Astrocyte (in vitro differentiated cells and primary cell): ENCODE data around the gene MCRS1. TPM values are rescaled to one million over a fixed set of nuclear protein-coding genes. Genes with fewer than 3 reads are reported as not detected.
A peak's percentile ranks its signal among the peaks of the same experiment; 100 is the strongest.

Source experiments
- DNase-seq: peaks from one replicate; pipeline ENCODE4 v3.0.0-alpha.2; 2010; ENCODE audit warnings: low read depth
- FAIRE-seq: peaks from 2 replicates; lab custom pipeline; 2011; peaks lifted over from hg19 to GRCh38; lab: Jason Lieb, UNC
- H2AFZ ChIP-seq: 2 replicates; pipeline ENCODE4 v1.6.0; 2012; ENCODE audit warnings: low read depth, low read length, inconsistent platforms
- H3K27ac ChIP-seq: 2 replicates; pipeline ENCODE4 v1.5.1; 2011; ENCODE audit warnings: low read depth, low read length, inconsistent platforms
- H3K27me3 ChIP-seq: 2 replicates; pipeline ENCODE4 v1.6.0; 2011; ENCODE audit warnings: low read length, inconsistent platforms; ENCODE audit not compliant: insufficient read depth
- H3K36me3 ChIP-seq: 2 replicates; pipeline ENCODE4 v1.5.1; 2011; ENCODE audit warnings: low read length, inconsistent platforms; ENCODE audit not compliant: insufficient read depth
- H3K4me1 ChIP-seq: 2 replicates; pipeline ENCODE4 v1.5.1; 2011; ENCODE audit warnings: low read length, inconsistent platforms; ENCODE audit not compliant: insufficient read depth
- H3K4me2 ChIP-seq: 2 replicates; pipeline ENCODE4 v1.6.0; 2012; ENCODE audit warnings: low read length, inconsistent platforms
- H3K4me3 ChIP-seq: 2 replicates; pipeline ENCODE4 v1.5.1; 2011; ENCODE audit warnings: low read depth, mild to moderate bottlenecking, low read length, inconsistent platforms; ENCODE audit not compliant: insufficient read depth
- H3K79me2 ChIP-seq: 2 replicates; pipeline ENCODE4 v1.6.0; 2012; ENCODE audit warnings: mild to moderate bottlenecking, low read length, inconsistent platforms; ENCODE audit not compliant: insufficient read depth
- H3K9ac ChIP-seq: 2 replicates; pipeline ENCODE4 v1.6.0; 2012; ENCODE audit warnings: mild to moderate bottlenecking, low read length, inconsistent platforms
- H3K9me3 ChIP-seq: 2 replicates; pipeline ENCODE4 v1.5.1; 2012; ENCODE audit warnings: low read depth, mild to moderate bottlenecking, low read length, inconsistent platforms; ENCODE audit not compliant: insufficient read depth
- H4K20me1 ChIP-seq: 2 replicates; pipeline ENCODE4 v1.6.0; 2012; ENCODE audit warnings: low read length, inconsistent platforms; ENCODE audit not compliant: insufficient read depth
- H3K27ac Mint-ChIP-seq: one replicate; pipeline ENCODE4 v1.8.0; 2021; ENCODE audit warnings: mild to moderate bottlenecking, mixed read lengths; ENCODE audit not compliant: unreplicated experiment
- H3K27me3 Mint-ChIP-seq: one replicate; pipeline ENCODE4 v1.8.0; 2021; ENCODE audit warnings: low read depth, mixed read lengths; ENCODE audit not compliant: unreplicated experiment
- H3K36me3 Mint-ChIP-seq: one replicate; pipeline ENCODE4 v1.8.0; 2021; ENCODE audit warnings: low read depth, mixed read lengths; ENCODE audit not compliant: unreplicated experiment
- H3K4me1 Mint-ChIP-seq: one replicate; pipeline ENCODE4 v1.8.0; 2021; ENCODE audit warnings: low read depth, mixed read lengths; ENCODE audit not compliant: unreplicated experiment
- H3K4me3 Mint-ChIP-seq: one replicate; pipeline ENCODE4 v1.8.0; 2021; ENCODE audit warnings: mild to moderate bottlenecking, moderate library complexity, mixed read lengths; ENCODE audit not compliant: unreplicated experiment
- H3K9me3 Mint-ChIP-seq: one replicate; pipeline ENCODE4 v1.8.0; 2021; ENCODE audit warnings: mild to moderate bottlenecking, mixed read lengths; ENCODE audit not compliant: unreplicated experiment
- CTCF ChIP-seq: IDR thresholded peaks from 2 replicates; pipeline ENCODE4 v1.5.1; 2011; ENCODE audit warnings: low read depth, mild to moderate bottlenecking, inconsistent platforms, low read length, moderate library complexity; ENCODE audit not compliant: insufficient read depth
- EZH2 ChIP-seq: IDR thresholded peaks from 2 replicates; pipeline ENCODE4 v1.6.1; 2012; ENCODE audit warnings: mild to moderate bottlenecking, low read length, inconsistent platforms; ENCODE audit not compliant: insufficient read depth
- total RNA-seq: library from RNA; stranded (reverse); gene quantifications from 2 replicates; pipeline ENCODE4 v1.2.1, GENCODE V29; 2021

MCRS1 gene
- total RNA-seq, 1 donor from 2014 or later = 45.2 TPM

- Mint-ChIP-seq H3K27me3 (no peaks in the 10 kb centered on the region), H3K27ac (no peak overlapping the region), H3K9me3 (no peaks in the 10 kb centered on the region), H3K4me3 (no peak overlapping the region), H3K36me3 (peaks cover 19% of the 10 kb centered on the region), H3K4me1 (peaks cover 15% of the 10 kb centered on the region)
- no peak overlapping the region for H3K9ac ChIP-seq
- H3K36me3 ChIP-seq = peaks cover 3% of the 10 kb centered on the region
- FAIRE-seq = no peak
- H3K79me2 ChIP-seq = peaks cover 6% of the 10 kb centered on the region
- H4K20me1 ChIP-seq = peaks cover 31% of the 10 kb centered on the region
- no peak for TF ChIP-seq CTCF
- no peak for TF ChIP-seq EZH2
- peaks cover 4% of the 10 kb centered on the region for H3K4me1 ChIP-seq
- no peaks in the 10 kb centered on the region for H3K9me3 ChIP-seq
- H2AFZ ChIP-seq = no peak overlapping the region
- no peaks in the 10 kb centered on the region for H3K27me3 ChIP-seq
- DNase-seq = no peak
- H3K4me3 ChIP-seq = no peak overlapping the region
- no peak overlapping the region for H3K4me2 ChIP-seq
- no peak overlapping the region for H3K27ac ChIP-seq
These were observed 16.6 kb upstream of the MCRS1 start for GRCh38 chr12:49584591-49584990.

- peaks cover 19% of the 10 kb centered on the region for H3K36me3 Mint-ChIP-seq
- TF ChIP-seq CTCF = no peak
- no peak for TF ChIP-seq EZH2
- peaks cover 4% of the 10 kb centered on the region for H3K4me1 ChIP-seq
- FAIRE-seq (no peak), DNase-seq (no peak)
- no peak overlapping the region for H3K27ac ChIP-seq
- peaks cover 31% of the 10 kb centered on the region for H4K20me1 ChIP-seq
- H3K4me3 ChIP-seq = no peak overlapping the region
- H3K79me2 ChIP-seq = peaks cover 6% of the 10 kb centered on the region
- H3K9ac ChIP-seq = no peak overlapping the region
- H3K27ac Mint-ChIP-seq = peak overlapping the region; percentile 20
- H3K4me2 ChIP-seq = no peak overlapping the region
- H3K9me3 ChIP-seq = no peaks in the 10 kb centered on the region
- peaks cover 18% of the 10 kb centered on the region for H3K4me1 Mint-ChIP-seq
- H3K27me3 Mint-ChIP-seq = no peaks in the 10 kb centered on the region
- no peak overlapping the region for H2AFZ ChIP-seq
- H3K4me3 Mint-ChIP-seq = no peak overlapping the region
- H3K9me3 Mint-ChIP-seq = no peaks in the 10 kb centered on the region
- peaks cover 3% of the 10 kb centered on the region for H3K36me3 ChIP-seq
- H3K27me3 ChIP-seq = no peaks in the 10 kb centered on the region
These were observed 15.6 kb upstream of the MCRS1 start for GRCh38 chr12:49583366-49584094.

GRCh38 chr12:49582850-49583249 is 14.9 kb upstream of the MCRS1 start:
- H3K27me3 Mint-ChIP-seq = no peaks in the 10 kb centered on the region
- Histone ChIP-seq H4K20me1 (peaks cover 31% of the 10 kb centered on the region), H3K9me3 (no peaks in the 10 kb centered on the region), H3K4me2 (no peak overlapping the region), H3K27me3 (no peaks in the 10 kb centered on the region), H3K4me1 (peaks cover 4% of the 10 kb centered on the region), H3K36me3 (peaks cover 3% of the 10 kb centered on the region), H3K79me2 (peaks cover 6% of the 10 kb centered on the region), H3K9ac (no peak overlapping the region), H2AFZ (no peak overlapping the region), H3K4me3 (no peak overlapping the region), H3K27ac (no peak overlapping the region)
- peaks cover 17% of the 10 kb centered on the region for H3K36me3 Mint-ChIP-seq
- H3K4me1 Mint-ChIP-seq = peaks cover 19% of the 10 kb centered on the region
- H3K27ac Mint-ChIP-seq = no peak overlapping the region
- no peak for DNase-seq
- no peak overlapping the region for H3K4me3 Mint-ChIP-seq
- TF ChIP-seq CTCF = no peak
- no peak for TF ChIP-seq EZH2
- H3K9me3 Mint-ChIP-seq = no peaks in the 10 kb centered on the region
- FAIRE-seq = no peak
